ENCODE data around the gene FYB2. TPM values are rescaled to one million over a fixed set of nuclear protein-coding genes. Genes with fewer than 3 reads are reported as not detected.

Gene FYB2
- total and polyA plus RNA-seq, 2 experiments from 2014 or later = 15.5 to 18.6 TPM

DNA sequence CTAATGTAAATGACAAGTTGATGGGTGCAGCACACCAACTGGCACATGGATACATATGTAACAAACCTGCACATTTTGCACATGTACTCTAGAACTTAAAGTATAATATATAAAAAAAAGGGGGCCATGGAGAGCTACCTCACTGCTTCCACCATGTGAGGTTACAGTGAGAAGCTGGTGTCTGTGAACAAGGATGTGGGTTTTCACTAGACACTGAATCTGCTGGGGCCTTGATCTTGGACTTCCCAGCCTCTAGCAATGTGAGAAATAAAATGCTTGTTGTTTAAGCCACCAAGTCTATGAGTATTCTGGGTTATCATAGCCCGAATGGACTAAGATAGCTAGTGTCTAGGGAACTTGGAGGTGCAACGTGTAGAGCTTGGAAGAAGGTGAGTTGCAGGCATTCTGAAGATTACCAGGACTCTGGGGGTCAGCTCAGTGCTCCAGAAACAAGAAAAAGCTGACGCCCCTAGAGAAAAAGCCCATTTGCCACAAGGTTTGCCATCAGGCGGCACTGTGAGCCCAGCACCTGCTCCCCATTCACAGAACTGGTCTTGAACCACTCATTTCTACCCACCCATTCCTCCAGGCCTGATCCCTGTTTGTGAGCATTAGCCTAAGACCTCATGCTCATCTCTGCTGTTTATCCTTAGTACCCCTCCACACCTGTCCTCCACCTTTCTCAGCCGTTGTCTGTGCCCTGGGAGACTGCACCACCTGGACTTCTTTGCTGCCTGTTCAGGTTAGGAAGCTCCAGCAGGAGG, 15.1 kb upstream of the FYB2 start:
- WGBS (ENCODE audit: low lambda C conversion rate, missing lambda C conversion rate) = 94% methylated on average over 5 of the region's 5 CpGs
- no peak overlapping the region for H3K27ac ChIP-seq
- no peak overlapping the region for H2AFZ ChIP-seq
- no peaks in the 10 kb centered on the region for H3K4me1 ChIP-seq (ENCODE audit: insufficient read depth)
- H3K36me3 ChIP-seq (replicated peaks; ENCODE audit: insufficient read depth, low read depth) = no peaks in the 10 kb centered on the region
- H3K9me3 ChIP-seq (ENCODE audit: low read depth) = no peaks in the 10 kb centered on the region
- H3K4me3 ChIP-seq = no peak overlapping the region
- no peak overlapping the region for H3K4me2 ChIP-seq
- no peaks in the 10 kb centered on the region for H3K27me3 ChIP-seq
- no peaks in the 10 kb centered on the region for H3K79me2 ChIP-seq
- DNase-seq (ENCODE audit: low spot score) = no peak
- H4K20me1 ChIP-seq (ENCODE audit: insufficient read depth, poor library complexity, severe bottlenecking) = no peaks in the 10 kb centered on the region
- H3K9me2 ChIP-seq (replicated peaks; ENCODE audit: insufficient read depth) = no peaks in the 10 kb centered on the region
- TF ChIP-seq, protein P1, sequence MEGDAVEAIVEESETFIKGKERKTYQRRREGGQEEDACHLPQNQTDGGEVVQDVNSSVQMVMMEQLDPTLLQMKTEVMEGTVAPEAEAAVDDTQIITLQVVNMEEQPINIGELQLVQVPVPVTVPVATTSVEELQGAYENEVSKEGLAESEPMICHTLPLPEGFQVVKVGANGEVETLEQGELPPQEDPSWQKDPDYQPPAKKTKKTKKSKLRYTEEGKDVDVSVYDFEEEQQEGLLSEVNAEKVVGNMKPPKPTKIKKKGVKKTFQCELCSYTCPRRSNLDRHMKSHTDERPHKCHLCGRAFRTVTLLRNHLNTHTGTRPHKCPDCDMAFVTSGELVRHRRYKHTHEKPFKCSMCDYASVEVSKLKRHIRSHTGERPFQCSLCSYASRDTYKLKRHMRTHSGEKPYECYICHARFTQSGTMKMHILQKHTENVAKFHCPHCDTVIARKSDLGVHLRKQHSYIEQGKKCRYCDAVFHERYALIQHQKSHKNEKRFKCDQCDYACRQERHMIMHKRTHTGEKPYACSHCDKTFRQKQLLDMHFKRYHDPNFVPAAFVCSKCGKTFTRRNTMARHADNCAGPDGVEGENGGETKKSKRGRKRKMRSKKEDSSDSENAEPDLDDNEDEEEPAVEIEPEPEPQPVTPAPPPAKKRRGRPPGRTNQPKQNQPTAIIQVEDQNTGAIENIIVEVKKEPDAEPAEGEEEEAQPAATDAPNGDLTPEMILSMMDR (IDR thresholded peaks at IDR 0.05; ENCODE audit: poor library complexity) = no peak
- TF ChIP-seq EZH2 (IDR thresholded peaks at IDR 0.05; ENCODE audit: borderline replicate concordance) (no peak), EZH2phosphoT487 (IDR thresholded peaks at IDR 0.05; ENCODE audit: low read depth, severe bottlenecking, unreplicated experiment) (no peak)

- no peak overlapping the region for H2AFZ ChIP-seq
- 88% methylated on average over 4 of the region's 4 CpGs for WGBS (ENCODE audit: low lambda C conversion rate, missing lambda C conversion rate)
- H4K20me1 ChIP-seq (ENCODE audit: insufficient read depth, poor library complexity, severe bottlenecking) = no peaks in the 10 kb centered on the region
- H3K9me3 ChIP-seq (ENCODE audit: low read depth) = no peaks in the 10 kb centered on the region
- H3K27ac ChIP-seq = no peak overlapping the region
- H3K79me2 ChIP-seq = no peaks in the 10 kb centered on the region
- no peaks in the 10 kb centered on the region for H3K36me3 ChIP-seq (replicated peaks; ENCODE audit: insufficient read depth, low read depth)
- H3K27me3 ChIP-seq = no peaks in the 10 kb centered on the region
- no peak for DNase-seq (ENCODE audit: low spot score)
- no peak overlapping the region for H3K4me2 ChIP-seq
- H3K4me3 ChIP-seq = no peak overlapping the region
- H3K9me2 ChIP-seq (replicated peaks; ENCODE audit: insufficient read depth) = no peaks in the 10 kb centered on the region
- no peaks in the 10 kb centered on the region for H3K4me1 ChIP-seq (ENCODE audit: insufficient read depth)
- TF ChIP-seq, protein P1 (IDR thresholded peaks at IDR 0.05; ENCODE audit: poor library complexity) = peak; percentile 20
- no peak for TF ChIP-seq EZH2phosphoT487 (IDR thresholded peaks at IDR 0.05; ENCODE audit: low read depth, severe bottlenecking, unreplicated experiment)
- no peak for TF ChIP-seq EZH2 (IDR thresholded peaks at IDR 0.05; ENCODE audit: borderline replicate concordance)
Observed at GRCh38 chr1:56833088-56833487, 13.9 kb upstream of the FYB2 start.

- peak; percentile 78 for DNase-seq (ENCODE audit: low spot score)
- Histone ChIP-seq H3K27me3 (no peaks in the 10 kb centered on the region), H2AFZ (no peak overlapping the region), H3K4me1 (ENCODE audit: insufficient read depth) (no peaks in the 10 kb centered on the region), H3K4me3 (no peak overlapping the region), H3K27ac (peak overlapping the region; percentile 12), H3K9me3 (ENCODE audit: low read depth) (no peaks in the 10 kb centered on the region), H3K4me2 (peak overlapping the region; percentile 63), H4K20me1 (ENCODE audit: insufficient read depth, poor library complexity, severe bottlenecking) (no peaks in the 10 kb centered on the region), H3K9me2 (replicated peaks; ENCODE audit: insufficient read depth) (no peaks in the 10 kb centered on the region), H3K36me3 (replicated peaks; ENCODE audit: insufficient read depth, low read depth) (no peaks in the 10 kb centered on the region), H3K79me2 (no peaks in the 10 kb centered on the region)
- TF ChIP-seq EZH2 (IDR thresholded peaks at IDR 0.05; ENCODE audit: borderline replicate concordance) (no peak), EZH2phosphoT487 (IDR thresholded peaks at IDR 0.05; ENCODE audit: low read depth, severe bottlenecking, unreplicated experiment) (no peak)
- TF ChIP-seq, protein P1 (IDR thresholded peaks at IDR 0.05; ENCODE audit: poor library complexity) = peak; percentile 93
- 14% methylated on average over 8 of the region's 8 CpGs for WGBS (ENCODE audit: low lambda C conversion rate, missing lambda C conversion rate)
Observed at GRCh38 chr1:56831871-56832693, 12.9 kb upstream of the FYB2 start.
